ENCODE data around the gene FOSL1.
"Not testable (repeated sequence)": the region's sequence is repeated elsewhere in the genome, so short reads cannot be mapped to it uniquely, and the experiment has no call there.

FOSL1 gene

DNA sequence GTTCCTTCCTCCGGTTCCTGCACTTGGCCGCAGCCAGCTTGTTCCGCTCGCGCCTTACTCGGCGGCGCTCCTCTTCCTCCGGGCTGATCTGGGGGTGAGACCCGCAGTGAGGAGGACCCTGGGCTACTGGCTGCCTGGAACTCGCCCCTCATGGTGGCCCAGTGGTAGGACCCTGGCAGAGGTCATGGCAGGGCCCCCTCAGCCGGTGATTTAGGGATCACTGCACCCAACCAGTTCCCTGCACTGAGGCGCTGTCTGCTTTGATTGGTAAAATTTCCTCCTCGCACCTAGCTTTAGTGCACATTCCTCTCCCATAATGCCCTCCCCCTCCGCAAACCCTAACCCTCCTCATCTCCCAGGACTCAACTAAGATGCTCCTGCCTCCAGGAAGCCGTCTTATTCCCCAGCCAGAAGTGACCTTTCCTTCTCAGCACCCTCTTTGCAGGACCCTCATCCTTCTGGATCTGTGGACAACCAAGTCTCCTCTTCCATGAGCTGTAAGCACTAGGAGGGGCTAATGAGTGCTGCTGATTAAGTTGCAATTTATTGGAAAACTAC, 6.1 kb downstream of the FOSL1 start:
- DNase-seq, result no peak

DNA sequence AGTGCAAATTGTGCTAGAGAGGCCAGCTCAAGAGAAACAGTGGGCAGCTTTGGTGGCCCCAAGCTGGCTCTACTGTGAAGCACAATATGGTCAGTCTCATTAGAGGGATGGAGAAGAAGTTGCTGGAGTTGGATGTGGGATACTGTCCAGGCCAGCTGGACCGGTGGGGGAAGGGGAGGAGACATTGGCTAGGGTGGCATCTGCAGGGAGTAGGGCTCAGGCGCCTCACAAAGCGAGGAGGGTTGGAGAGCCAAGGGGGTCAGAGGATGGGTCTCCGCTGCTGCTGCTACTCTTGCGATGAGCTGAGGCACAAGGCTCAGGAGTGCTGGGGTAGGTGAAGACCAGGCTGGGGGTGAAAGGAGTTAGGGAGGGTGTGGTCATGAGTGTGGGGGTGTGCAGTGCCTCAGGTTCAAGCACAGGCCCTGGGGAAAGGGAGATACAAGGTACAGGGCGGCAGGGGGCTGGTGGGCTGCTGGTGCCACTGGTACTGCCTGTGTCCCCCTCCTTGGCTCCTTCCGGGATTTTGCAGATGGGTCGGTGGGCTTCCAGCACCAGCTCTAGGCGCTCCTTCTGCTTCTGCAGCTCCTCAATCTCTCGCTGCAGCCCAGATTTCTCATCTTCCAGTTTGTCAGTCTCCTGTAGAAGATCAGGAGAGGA, 7.4 kb downstream of the FOSL1 start:
- no peak for DNase-seq

DNA sequence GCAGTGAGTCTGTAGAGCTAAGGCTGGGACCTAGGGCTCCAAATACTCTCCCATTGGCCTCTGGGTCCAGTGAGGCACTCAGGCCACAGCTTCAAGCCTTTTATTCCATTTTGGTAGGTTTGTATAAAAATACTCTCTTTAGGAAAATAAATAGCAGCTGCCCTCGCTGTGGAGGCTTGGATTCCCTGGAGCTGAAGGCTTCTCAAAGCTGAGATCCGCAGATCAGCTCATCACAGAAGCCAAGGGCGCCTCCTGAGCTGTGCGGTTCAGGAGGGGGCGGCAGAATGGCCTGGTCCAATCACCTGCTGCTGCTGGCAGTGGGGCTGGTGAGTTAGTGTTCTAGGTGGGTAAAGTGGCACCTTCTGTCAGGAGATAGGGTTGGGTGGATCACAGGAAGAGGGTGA, 8.0 kb downstream of the FOSL1 start:
- DNase-seq, result not testable (repeated sequence)

DNA sequence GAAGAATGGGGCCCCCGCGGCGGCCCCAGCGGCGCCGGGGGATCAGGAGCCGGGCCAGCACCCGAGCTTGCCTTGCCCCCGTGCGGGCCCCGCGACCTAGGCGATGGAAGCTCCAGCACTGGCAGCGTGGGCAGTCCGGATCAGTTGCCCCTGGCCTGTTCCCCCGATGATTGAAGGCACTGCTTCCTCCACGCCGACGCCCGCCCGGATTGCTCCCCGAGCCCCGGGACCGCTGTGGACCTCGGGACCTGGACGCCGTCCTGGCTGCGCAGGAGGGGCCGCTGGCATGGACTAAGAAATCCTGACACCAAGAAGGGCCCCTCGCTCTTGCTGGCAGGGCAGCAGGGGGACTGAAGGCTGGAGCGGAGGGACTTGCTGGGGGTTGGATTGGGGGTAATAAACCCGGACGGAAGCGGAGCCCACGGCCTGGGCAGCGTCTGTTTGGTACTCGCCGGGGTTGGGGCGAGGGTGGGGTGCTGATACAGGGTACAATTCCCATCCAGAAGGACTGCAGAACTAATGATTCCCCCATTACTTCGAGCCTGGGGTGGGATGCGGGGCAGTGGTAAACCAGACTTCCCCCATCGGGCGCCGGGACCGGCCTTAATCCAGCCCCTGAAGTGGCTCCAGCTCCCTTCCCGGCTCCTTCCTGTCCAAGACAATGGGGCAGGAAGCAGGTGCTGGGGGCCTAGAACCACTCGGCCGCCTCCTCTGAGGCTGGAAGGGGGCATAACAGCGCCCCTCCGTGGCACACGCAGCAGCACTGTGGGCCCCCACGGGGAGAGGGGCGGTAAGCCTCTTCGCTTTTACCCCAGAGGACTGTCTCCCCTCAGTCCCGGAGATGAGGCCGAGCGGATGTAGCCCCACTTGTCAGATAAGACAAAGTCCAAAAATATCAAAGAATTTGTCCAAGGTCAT, 8.7 kb downstream of the FOSL1 start:
- DNase-seq, result no peak

DNA sequence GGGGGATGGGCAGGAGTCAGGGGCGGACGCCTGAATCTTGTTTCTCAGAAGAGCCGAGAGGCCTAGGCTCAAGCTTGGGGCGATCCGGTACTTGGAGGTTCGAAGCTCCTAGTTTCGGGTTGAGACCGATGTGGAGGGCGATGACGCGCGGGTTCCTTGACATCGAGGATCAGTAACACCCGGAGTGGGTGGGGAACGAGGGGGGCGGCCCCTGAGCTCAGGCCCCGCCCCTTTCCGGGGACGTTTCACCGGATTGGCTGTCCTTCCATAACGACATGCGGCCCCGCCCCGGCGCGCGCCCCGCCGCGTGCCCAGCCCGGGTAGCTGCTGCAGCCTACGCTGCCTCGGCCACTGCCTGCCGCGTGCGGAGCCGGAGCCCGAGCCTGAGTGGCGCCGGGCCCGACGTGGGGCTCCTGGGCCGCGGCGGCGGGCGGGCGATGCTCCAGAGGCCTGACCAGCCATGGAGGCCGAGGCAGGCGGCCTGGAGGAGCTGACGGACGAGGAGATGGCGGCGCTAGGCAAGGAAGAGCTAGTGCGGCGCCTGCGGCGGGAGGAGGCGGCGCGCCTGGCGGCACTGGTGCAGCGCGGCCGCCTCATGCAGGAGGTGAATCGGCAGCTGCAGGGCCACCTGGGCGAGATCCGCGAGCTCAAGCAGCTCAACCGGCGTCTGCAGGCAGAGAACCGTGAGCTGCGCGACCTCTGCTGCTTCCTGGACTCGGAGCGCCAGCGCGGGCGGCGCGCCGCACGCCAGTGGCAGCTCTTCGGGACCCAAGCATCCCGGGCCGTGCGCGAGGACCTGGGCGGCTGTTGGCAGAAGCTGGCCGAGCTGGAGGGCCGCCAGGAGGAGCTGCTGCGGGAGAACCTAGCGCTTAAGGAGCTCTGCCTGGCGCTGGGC, 9.6 kb downstream of the FOSL1 start, which contains the start of gene CCDC85B:
Gene CCDC85B, plus strand, starts transcription at position 350 of the 895 bp plus-strand sequence. Its CDS starts 111 bp downstream, at position 461.
- DNase-seq, result peak; percentile 90

DNA sequence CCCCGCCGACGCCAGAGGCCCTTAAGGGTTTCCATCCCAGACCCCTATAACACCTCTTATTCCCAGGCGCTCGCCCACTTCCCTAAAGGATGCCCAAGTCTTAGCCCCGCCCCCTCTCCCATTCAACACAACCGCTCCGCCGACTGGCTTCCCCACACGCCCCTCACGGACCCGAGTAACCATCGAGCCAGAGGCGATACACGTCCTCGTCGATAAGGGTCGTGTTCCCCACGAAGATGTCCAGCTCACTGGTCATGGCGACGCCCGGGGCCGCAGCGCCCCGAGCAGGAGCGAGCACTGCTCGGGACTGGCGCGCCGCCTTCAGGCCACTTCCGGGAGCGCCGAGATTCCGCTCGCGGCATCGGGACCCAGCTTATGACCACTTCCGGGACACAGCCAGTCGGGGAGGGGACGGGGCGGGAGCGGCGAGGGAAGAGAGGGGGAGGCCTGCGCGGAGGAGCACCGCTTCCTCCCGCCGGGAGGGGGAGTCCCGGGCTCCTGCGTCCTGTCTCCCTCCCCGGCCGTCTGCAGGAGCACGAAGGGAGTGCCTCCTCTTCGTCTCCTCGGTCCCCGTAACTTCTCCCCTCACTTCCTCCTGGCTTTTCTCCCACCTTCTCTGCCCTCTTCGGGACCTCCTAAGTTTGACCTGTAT, 11.9 kb downstream of the FOSL1 start, which contains the start of gene FIBP:
Gene FIBP, minus strand, starts transcription at position 309 of the 652 bp plus-strand sequence. Its CDS starts 53 bp downstream, at position 256.
- peak; percentile 96 for DNase-seq

DNA sequence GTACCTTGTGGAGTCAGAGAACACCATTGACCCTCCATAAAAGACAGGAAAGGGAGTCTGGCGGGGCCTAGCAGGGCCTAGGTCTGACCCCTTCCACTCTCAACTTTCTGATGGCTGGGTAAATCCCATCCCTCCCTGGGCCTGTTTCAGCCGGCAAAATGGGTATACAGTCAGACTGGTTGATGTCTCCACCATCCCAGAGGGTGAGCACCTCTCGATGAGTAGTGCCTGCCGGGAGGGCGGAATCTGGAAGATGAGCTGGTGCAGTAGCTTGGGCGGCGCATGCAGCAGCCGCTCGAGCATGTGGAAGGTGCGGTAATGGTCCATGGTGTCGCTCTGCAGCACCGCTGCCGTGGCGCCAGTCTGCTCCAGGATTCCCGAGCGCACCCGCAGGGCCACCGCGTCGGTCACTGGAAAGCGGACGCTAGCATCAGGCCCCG, 12.4 kb downstream of the FOSL1 start:
- DNase-seq, result no peak

DNA sequence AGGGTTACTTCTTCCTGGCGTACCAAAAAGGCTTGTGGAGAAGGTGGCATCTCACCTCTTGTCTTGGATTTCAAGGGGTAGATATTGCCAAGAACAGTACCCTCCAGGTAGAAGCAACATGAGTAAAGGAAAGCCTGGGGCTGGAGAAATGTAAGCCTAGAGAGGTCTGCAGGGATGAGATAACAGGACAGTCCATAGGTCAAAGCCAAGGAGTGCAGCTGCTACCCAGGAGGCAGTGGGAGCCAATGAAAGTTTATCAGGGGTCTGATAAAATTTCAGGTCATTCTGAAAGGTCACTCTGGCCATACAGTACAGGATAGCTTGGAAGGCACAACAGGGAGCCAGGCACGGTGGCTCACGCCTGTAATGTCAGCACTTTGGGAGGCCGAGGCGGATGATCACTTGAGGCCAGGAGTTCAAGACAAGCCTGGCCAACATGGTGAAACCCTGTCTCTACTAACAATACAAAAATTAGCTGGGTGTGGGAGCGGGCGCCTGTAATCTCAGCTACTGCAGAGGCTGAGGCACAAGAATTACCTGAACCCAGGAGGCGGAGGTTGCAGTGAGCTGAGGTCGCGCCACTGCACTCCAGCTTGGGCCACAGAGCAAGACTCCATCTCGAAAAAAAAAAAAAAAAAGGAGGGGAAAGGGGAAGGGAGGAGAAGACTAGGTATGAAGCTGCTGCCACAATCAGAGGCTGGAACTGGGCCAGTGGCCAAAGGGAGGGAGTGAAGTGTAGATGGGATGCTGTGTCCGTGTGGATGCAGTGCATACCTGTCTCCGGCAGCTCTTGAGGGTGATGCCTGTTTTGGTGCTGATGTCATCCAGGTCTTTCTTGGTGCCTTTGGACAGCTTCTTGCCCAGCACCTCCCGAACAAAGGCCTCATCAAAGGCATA, 13.1 kb downstream of the FOSL1 start:
- no peak for DNase-seq

DNA sequence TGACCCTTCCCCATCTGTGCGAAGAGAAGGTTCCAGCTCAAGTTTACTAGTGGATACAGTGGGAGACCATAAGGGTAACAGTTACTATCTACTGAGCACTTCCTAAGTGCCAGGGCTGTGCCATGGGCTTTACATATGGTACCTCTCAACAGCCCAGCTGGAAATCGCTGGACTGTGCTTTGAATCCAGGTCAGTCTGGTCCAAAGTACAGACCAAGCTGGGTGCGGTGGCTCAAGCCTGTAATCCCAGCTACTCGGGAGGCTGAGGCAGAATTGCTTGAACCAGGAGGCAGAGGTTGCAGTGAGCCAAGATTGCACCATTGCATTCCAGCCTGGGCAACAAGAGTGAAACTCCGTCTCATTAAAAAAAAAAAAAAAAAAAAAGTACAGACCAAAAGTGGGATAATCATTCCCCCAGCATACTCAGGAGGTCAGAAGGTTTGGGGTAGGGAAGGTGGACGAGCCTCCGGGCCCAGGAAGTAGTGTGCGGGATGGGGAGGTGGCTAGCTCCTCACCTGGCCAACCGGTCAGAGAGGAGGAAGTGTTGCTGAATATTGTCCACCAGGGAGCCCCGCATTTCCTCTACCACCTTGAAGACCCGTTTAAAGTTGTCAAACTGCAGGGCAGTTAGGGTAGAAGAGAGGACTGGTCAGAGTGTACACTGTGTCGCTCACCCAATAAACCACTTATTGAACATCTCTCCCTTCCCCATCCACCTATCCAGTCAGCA, 14.2 kb downstream of the FOSL1 start:
- DNase-seq, result no peak

DNA sequence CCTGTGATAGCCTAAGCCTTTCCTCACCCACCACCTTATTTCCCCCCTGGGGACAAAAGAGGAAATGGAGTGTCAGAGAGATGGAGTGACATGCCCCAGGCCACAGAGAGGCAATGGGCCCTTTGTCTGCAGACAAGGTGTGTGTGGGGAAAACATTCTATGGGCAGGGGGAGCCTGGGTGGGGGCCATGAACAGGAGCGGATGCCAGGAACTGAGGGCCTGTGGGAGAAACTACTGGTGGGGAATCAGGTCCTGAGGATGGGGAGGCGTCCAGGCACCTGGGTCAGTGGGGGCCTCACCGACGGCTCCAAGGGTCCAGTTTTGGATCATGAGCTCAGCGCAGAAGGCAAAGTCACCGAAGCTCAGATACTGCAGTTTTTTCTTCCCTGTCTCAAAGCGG, 15.0 kb downstream of the FOSL1 start:
- DNase-seq, result no peak

DNA sequence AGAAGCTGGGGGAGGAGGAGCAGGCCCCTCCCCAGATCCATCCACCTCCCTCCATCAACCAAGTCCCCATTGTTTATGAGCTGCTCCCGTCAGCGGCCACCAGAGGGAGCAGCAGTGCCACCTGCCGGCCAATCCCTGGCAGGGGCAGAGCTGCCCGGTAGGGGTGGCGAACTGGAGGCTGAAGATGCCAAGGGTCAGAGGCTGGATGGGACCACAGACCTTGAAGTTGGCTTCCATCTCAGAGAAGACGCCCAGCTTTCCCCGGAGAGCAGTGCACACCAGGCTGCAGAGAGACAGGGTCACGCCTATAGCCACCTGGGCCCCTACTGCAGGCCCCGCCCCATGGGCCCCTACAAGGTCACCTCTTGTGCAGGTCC, 15.5 kb downstream of the FOSL1 start:
- DNase-seq, result peak; percentile 49

DNA sequence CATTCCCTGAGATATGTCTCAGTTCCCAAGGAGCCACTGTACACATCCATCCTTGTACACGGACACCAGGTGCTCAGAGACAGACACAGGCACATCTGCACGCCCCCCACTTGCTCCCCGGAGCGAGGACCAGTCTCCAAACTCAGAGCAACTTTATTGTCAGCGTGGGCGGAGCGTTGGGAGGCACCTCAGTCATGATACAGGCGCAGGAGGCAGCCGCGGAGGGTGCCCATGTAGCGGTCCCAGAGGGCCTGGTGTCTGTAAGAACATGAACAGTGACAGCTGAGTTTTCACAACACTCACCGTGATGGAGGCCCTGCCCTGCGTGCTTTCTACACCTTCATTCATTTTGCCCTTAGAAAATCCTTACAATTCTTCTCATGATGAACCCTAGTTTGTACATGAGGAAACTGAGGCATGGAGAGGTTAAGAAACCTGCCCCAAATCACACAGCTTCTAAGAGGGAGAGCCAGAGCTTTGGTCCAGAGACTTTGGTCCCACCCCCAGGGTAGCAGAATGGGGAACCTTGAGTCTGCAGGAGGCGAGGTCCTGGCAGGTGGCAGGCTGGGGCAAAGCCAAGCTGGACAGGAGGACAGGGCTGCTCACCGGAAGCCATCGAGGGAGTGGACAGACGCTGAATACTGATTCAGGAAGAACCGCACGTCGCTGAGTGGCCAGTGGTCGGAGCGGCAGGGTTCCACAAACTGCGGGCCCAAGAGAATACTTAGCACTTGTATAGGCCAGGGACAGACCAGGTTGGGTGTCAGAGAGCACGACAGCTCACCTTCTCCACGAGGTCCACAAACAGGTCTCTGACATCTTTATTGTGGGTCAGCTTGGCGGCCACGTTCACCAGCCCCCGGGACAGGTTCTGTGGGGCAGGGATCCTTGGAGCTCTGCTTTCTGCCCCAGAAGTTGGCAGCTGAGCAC, 16.1 kb downstream of the FOSL1 start:
- no peak for DNase-seq

DNA sequence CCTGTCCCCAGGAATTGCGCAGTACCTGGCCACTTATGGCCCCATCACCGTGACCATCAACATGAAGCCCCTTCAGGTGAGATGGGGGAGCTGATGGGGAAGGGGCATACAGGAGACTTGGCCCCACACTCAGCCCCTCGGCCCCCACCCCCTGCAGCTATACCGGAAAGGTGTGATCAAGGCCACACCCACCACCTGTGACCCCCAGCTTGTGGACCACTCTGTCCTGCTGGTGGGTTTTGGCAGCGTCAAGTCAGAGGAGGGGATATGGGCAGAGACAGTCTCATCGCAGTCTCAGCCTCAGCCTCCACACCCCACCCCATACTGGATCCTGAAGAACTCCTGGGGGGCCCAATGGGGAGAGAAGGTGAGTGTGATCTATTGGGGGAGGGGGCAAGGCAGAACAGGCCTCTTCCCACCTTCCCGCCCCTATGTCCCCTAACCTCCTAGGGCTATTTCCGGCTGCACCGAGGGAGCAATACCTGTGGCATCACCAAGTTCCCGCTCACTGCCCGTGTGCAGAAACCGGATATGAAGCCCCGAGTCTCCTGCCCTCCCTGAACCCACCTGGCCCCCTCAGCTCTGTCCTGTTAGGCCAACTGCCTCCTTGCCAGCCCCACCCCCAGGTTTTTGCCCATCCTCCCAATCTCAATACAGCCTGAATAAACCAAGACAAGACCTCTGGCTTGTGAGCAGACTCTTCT, 17.0 kb downstream of the FOSL1 start:
- no peak for DNase-seq

DNA sequence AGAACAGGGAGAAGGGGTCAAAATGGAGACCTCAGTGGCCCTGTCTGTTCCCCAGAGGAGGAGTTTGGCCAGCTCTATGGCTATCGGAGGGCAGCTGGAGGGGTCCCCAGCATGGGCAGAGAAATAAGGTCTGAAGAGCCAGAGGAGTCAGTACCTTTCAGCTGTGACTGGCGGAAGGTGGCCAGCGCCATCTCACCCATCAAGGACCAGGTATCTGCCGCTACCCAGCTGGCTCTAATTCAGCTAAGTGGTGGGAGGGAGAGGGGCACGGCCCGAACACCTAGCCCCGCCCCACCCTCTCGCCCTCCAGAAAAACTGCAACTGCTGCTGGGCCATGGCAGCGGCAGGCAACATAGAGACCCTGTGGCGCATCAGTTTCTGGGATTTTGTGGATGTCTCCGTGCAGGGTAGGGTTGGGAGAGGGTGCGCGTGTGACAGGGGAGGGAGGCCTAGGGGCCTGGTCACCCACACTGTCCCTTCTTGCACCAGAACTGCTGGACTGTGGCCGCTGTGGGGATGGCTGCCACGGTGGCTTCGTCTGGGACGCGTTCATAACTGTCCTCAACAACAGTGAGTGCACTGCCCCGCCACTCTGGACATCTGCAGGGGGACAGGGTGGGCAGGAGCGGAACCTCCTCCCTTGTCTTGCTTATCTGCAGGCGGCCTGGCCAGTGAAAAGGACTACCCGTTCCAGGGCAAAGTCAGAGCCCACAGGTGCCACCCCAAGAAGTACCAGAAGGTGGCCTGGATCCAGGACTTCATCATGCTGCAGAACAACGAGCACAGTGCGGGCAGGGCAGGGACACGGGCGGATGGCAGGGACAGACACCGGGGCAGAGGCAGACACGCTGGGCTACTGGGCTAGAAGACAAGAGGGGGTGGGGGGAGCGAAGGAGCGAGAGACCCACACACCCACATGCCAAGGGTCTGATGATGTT, 17.8 kb downstream of the FOSL1 start:
- DNase-seq, result no peak

DNA sequence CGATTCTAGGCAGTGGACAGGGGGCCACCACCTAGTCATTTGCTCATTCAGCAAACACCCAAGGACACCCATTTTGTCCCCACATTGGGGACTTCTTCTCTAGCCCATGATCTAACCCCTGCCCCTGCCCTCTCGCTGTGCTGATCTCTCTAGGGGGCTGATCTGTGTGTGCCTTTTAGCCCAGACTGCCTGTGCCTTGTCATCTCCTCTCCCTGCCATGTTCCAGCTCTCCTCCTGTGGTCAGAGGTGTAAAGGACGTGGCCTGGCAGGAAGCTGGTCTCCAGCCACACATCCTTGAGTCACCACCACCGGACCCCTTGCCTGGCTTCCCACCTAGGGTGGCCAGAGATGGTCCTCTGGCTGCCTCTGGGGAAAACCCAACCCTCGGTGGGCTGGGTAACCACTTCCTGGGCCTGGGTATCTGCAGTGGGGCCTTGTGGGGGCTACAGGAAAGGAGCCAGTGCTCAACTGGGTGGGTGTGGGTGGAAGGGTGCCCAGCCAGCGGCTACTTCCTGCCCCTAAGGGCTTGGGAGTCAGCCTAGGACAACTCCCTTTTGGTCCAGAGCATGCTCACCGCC, 19.3 kb downstream of the FOSL1 start:
- no peak for DNase-seq

DNA sequence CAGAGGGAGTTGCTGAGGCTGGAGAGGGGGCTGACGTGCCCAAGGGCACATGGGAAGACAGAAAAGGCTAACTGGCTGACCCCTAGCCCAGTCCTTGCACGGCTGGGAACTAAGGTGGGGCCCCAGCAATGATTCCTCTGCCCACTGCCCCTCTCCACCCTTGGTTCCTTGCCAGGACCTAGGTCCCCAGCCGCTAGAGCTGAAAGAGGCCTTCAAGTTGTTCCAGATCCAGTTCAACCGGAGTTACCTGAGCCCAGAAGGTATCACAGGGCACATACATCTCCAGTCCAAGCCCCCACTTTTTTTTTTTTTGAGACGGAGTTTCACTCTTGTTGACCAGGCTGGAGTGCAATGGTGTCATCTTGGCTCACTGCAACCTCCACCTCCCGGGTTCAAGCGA, 20.2 kb downstream of the FOSL1 start:
- DNase-seq, result no peak

DNA sequence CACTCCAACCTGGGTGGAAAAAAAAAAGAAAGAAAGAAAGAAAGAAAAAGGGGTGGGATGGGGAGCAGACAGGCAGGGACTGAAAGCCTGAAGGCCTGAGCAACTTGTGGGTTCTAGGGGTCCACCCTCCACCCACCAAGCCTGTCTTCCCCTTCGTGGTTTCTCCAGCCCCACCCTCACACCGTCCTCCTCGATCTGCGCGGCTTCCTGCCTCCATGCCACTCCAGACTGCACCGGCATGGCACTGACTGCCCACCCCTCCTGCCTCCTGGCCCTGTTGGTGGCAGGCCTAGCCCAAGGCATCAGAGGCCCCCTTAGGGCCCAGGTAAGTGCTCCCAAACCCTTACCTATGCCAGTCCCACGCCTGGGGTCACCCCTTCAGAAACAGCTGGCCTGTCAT, 20.6 kb downstream of the FOSL1 start, which contains the start of gene CTSW:
Gene CTSW, plus strand, starts transcription at position 221 of the 400 bp plus-strand sequence. Its CDS starts 18 bp downstream, at position 239.
- DNase-seq, result no peak

Data from DMS153 (cell line).